A549 (cell line): ENCODE results near the gene UGT1A3.

Experiments
- CHD2 ChIP-seq: fragments of 150-350 bp; IDR thresholded peaks from 2 replicates; pipeline ENCODE4 v1.6.1; 2014; ENCODE audit warnings: low read length; ENCODE audit not compliant: partially characterized antibody
- CTCF ChIP-seq: fragments of >200 bp; sonication (Bioruptor Twin); formaldehyde crosslinking; IDR thresholded peaks from 3 replicates; pipeline ENCODE4 v1.5.1; 2016
- MAFK ChIP-seq: fragments of 450-650 bp; IDR thresholded peaks from 2 replicates; pipeline ENCODE4 v1.6.1; 2014; ENCODE audit not compliant: partially characterized antibody
- NR3C1 ChIP-seq: fragments of >200 bp; sonication (Bioruptor Twin); formaldehyde crosslinking; IDR thresholded peaks from 3 replicates; pipeline ENCODE4 v1.6.1; 2017
- POLR2A ChIP-seq: IDR thresholded peaks from 2 replicates; pipeline ENCODE4 v1.6.1; 2012; ENCODE audit warnings: mild to moderate bottlenecking, low read length
- ZFP36 ChIP-seq: fragments of 450-650 bp; IDR thresholded peaks from 2 replicates; pipeline ENCODE4 v1.6.1; 2014; ENCODE audit warnings: borderline replicate concordance; ENCODE audit not compliant: partially characterized antibody

- TF ChIP-seq CTCF (no peak), POLR2A (0 out of 2 replicates have a peak, but pooled peaks have one; percentile 7), CHD2 (no peak), NR3C1 (no peak), MAFK (no peak), ZFP36 (no peak)
These were observed 35.9 kb downstream of the UGT1A3 start for GRCh38 chr2:233764761-233765160.
